Stimulated activated CD4-positive, alpha-beta T cell treated with anti-CD3 and anti-CD28 coated beads, Interleukin-15, amount 100 ng/mL, for 24 hours (primary cell): ENCODE measurements around the gene ADAMTSL2.

Experiments
- DNase-seq: peaks from one replicate; pipeline ENCODE4 v3.0.0-alpha.2; 2020

ADAMTSL2 gene

DNA sequence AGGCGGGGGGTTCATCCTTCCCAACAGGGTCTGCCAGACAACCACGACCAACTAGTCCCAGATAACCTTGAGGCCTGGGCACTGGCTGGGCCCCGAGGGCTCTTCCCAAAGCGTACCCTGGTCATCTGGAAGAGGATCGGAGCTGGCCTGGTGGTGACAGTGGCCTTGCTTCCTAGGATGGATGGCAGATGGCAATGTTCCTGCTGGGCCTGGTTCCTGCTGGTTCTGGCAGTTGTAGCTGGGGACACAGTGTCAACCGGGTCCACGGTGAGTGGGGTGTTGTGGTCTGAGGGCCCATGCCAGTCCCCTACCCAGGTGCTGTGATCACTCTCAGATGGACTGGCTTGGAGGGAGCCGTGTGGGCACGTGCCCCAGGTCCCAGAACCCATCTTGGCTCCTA lies 2.0 kb downstream of the ADAMTSL2 start:
- no peak for DNase-seq

DNA sequence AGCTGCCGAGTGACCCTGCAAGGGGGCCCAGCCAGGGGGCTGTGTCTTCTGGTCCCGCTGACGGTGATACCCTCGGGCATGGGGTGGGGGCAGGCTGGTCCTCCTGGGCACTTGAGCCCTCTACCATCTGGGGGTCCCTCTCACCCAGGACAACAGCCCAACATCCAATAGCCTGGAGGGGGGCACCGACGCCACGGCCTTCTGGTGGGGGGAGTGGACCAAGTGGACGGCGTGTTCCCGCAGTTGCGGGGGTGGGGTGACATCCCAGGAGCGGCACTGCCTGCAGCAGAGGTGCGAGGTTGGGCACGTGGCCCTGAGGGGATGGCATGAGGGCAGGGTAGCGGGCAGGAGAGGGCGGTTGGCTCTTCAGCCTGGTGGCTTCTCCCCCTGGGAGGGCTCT lies 2.8 kb downstream of the ADAMTSL2 start:
- no peak for DNase-seq

DNA sequence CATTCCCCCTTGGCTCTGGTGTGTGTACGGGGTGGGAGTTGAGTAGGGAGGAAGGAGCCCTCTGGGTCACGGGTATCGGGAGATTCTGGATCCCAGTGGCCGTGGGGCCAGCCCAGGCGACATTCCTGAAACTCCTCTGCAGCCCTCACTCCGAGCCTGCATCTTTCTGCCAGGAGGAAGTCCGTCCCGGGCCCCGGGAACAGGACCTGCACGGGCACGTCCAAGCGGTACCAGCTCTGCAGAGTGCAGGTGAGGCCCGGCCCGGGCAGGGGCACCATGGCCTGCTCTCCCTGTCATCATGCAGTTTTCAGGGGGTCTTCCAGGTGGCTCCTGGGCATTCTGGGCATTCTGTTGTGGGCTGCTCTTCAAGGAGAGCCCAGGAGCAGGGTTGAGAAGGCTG lies 3.7 kb downstream of the ADAMTSL2 start:
- DNase-seq, result no peak

DNA sequence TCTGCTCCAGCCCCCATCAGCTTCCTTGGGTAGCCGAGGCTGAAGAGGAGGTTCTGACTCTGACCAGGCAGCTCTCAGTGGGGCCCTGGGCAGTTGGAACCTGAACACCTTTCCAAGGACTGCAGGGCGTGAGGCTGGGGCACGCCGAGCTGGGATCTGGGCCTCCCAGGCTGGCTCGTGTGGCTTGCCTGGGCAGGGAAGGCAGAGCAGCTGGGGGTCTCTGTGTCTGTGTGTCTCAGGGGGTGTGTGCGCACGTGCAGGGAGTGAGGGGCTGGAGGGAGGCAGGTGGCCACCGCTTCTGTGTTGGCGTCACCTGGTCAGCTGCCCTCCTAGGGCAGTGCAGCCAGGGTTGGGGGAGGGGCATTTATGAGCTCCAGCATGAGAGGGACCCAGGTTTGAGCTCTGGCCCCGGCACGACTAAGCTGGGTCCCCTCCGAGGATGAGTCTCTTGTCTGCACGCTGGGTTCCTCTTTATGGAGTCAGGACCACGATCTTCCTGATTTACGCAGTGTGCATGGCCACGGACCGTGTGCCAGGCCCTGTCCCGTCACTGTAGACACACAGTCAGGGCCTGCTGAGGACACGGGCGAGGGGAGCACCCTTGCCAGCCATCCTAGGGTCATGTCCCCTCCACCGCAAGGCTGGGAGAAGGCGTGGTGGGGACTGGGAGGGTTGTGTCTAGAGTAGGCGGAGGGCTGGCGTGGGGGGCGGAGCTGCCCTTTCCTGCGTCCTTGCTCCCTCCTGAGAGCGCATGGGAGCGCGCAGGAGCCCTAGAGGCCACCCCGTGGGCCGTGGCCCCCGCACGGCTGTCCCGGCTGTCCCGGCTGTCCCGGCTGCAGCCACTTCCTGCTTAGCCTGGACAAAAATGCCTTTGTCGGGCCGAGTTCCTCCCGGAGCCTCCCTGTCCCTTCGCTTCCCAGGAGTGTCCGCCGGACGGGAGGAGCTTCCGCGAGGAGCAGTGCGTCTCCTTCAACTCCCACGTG lies 4.6 kb downstream of the ADAMTSL2 start:
- DNase-seq, result no peak

- no peak for DNase-seq
These were observed 5.6 kb downstream of the ADAMTSL2 start for GRCh38 chr9:133539991-133540697.

DNA sequence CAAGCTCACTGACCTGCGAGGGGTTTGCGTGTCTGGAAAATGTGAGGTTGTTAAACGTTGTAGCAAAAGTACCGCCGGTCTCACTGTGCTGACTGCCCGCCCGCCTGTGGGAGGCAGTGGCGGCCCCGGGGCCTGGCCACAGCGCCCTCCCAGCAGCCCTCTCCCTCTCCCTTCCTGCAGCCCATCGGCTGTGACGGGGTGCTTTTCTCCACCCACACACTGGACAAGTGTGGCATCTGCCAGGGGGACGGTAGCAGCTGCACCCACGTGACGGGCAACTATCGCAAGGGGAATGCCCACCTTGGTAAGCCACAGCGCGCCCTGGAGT lies 6.2 kb downstream of the ADAMTSL2 start:
- DNase-seq, result no peak

- DNase-seq, result no peak
These were observed 7.5 kb downstream of the ADAMTSL2 start for GRCh38 chr9:133542002-133542401.

- DNase-seq, result no peak
These were observed 9.4 kb downstream of the ADAMTSL2 start for GRCh38 chr9:133543772-133544467.

DNA sequence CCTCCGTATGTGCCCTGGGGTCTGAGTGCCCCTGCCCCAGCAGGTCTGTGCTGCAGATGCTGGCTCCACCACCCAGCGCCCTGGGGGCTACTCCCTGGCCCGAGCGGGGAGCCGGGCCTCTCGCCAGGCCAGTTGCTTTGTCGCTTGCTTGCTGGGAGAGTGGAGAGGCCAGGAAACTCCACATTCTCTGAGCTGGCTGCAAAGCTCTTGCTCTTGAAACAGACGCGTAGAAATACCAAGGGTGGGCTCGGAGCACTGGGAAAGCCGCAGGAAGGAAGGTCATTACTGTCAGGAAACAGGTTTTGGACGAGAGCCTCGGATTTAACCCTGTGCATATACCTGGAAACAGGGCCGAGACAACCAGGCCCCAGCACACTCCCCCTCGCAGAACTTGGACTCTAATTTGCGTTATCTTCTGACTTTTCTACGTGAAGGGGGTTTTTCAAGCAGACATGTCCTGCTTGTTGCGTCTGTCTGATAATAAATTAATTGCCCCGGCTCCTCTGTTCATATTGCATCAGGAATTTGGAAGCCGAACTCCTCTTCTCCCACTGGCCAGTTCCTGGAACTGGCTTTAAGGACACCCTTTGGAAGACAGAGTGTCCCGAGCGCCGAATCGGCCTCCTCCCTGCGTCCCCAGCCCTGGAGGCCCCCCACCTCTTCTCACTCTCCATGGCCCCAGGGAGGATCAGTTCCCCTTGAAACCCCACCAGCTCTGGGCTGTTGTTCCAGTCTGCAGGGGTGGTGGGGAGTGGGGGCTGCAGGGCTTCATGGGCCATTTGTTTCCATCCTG lies 11.2 kb downstream of the ADAMTSL2 start:
- no peak for DNase-seq

DNA sequence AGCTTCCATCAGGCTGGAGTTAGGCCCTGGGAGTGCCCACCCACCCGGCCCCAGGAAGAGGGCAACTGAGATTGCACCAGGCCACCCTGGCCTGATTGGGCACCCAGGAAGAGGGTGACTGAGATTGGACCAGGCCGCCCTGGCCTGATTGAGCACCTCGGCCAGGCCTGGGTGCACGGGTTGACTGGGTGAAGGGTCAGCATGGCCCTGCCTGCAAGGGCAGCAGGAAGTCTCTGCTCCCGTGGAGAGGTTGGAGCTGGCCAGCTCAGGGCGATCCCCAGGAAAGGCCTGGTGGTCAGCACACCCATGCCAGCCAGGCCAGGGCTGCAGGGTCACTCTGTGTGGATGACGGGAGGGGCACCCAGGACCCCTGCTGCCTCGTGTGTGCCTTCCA lies 11.8 kb downstream of the ADAMTSL2 start:
- DNase-seq, result no peak

DNA sequence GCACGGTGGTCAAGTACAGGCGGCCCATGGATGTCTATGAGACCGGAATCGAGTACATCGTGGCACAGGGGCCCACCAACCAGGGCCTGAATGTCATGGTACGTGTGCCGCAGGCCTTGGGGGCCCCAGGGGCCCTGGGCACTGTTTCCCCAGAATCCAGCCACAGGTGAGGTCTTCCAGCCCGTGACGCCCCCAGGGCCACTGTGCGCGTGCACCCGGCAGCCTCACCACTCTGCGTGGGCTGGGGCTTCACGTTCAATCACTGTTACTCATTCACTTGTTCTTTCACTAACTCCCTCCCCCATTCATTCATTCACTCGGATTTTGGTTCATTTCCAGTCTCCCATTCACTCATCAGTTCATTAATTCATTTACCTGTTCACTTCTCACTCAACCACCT lies 12.6 kb downstream of the ADAMTSL2 start:
- DNase-seq, result no peak

DNA sequence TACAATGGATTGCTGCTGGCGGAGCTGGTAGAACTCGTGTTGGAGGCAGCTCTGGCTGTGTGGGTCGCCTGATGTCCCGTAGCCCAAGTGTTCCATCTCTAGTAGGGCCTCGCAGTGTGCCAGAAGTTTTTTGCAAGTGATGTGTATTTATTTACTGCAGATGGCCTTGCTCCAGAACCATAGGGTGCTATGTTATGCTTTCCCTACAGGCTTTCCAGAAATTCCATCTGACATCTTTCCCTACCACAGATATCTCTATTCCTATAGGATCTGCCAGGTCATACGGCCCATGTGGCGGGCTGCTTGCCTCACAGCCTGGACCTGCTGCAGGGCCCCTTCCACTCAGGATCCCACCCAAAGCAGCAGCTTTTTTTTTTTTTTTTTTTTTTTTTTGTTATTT lies 16.9 kb downstream of the ADAMTSL2 start:
- DNase-seq, result no peak

DNA sequence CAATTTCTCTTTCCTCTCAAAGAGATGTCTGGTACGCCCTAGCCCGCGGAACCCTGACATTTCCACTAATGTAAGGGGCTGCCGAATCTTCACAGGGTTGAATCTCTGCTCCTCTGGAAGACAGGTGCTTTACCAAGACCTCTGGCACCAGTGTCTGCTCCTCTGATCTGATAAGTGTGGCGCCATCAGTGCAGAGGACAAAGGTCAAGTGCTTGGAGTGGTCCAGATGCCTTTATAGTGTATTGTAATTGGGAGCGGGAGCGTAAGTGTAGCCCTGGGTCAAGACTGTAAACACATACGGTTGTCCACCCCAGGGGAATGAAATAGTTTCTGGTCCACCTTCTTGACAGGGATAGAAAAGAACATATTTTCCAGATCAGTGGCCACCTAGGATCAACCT lies 17.7 kb downstream of the ADAMTSL2 start:
- DNase-seq, result no peak

GRCh38 chr9:133553123-133553522 lies 18.6 kb downstream of the ADAMTSL2 start:
- no peak for DNase-seq

DNA sequence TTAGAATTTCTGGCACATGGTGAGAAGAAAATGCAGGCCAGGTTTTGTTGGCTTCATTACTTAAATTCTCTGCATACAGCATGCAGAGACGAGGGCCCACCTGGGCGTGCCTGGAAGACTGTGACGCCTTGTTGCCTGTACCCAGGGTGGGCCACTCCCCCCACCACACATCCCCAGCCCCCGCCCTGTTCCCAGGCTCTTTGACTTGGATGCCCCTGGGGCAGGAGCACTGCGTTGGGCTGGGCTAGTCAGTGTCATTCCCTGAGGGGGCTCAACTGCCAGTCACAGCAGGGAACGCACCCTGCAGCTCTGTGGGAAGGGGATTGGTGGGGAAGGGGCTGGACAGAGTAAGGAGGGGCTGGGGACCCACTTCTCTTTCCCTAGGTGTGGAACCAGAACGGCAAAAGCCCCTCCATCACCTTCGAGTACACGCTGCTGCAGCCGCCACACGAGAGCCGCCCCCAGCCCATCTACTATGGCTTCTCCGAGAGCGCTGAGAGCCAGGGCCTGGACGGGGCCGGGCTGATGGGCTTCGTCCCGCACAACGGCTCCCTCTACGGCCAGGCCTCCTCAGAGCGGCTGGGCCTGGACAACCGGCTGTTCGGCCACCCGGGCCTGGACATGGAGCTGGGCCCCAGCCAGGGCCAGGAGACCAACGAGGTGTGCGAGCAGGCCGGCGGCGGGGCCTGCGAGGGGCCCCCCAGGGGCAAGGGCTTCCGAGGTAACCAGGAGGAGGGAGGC lies 19.6 kb downstream of the ADAMTSL2 start:
- DNase-seq, result no peak

DNA sequence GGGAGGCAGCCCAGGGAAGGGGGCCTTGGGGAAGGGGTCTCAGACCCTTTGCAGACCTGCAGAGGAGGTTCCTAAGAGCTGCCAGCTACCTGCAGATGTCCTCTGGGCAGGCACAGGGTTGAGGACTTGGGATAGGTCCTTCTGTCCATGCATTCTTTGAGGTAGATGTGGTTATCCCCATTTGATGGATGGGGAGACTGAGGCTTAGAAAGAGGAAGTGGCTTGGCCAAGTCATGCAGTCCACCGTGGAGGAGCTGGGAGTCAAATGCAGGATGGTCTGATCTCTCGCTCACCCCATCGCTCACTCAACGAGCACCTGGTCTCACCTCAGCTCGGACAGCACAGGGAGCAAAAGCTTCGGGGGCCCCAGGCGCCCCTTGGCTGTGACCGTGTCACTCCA lies 20.2 kb downstream of the ADAMTSL2 start:
- DNase-seq, result no peak

- no peak for DNase-seq
These were observed 21.9 kb downstream of the ADAMTSL2 start for GRCh38 chr9:133556354-133556753.

DNA sequence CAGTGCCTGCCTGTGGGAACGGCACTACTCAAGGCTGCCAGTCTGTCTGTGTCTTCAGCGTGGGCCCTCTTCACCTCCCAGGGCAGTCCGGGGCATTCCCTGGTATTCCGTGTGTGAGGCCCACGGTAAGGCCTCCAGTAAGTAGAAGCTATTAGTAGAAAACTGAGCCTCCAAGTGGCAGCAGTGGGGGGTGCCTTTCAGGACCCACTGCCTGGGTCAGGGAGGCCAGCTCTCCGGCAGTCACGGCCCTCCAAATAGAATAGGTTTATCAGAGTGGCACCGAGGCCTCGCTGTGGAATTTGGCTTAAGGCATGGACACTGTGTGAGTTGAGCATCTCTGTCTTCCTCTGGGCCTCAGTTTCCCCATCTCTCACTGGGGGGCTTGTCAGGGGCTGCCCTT lies 23.1 kb downstream of the ADAMTSL2 start:
- no peak for DNase-seq

GRCh38 chr9:133558191-133559126 lies 24.0 kb downstream of the ADAMTSL2 start:
- peak; percentile 51 for DNase-seq

DNA sequence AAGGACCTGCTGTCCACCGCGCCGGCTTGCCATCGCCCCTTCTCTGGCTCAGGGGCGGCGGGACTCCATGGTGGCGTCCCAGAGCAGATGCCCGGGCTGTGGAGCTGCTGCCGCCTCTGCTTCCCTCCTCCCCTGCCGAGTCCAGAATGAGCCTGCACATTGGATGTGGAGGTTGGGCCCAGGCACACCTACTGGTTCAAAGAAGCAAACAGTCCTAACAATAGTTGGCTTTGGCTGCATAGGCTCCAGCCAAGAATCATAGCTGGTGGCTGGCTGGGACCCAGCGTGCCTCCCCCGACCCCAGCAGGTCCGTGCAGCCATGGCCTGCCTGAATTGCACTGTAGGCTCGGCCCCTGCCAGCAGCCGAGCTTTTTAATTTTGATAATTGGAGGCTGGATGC lies 25.8 kb downstream of the ADAMTSL2 start:
- no peak for DNase-seq

- DNase-seq, result no peak
These were observed 26.4 kb downstream of the ADAMTSL2 start for GRCh38 chr9:133560944-133561343.
